H1 (cell line): ENCODE results near the gene FAT2. TPM values are rescaled to one million over a fixed set of nuclear protein-coding genes. Genes with fewer than 3 reads are reported as not detected.

ENCODE experiments used
- CBX5 ChIP-seq: fragments of 300-800, 300-1000 bp; sonication (generic); IDR thresholded peaks from 2 replicates; pipeline ENCODE4 v1.7.1; 2016; ENCODE audit warnings: antibody characterized with exemption, low read length, low read depth
- EGR1 ChIP-seq: IDR thresholded peaks from 2 replicates; pipeline ENCODE4 v1.6.1; 2011; ENCODE audit warnings: low read depth, low read length, borderline replicate concordance
- POLR2A ChIP-seq, 2 experiments: IDR thresholded peaks; 1 replicate in 1 of 2; 2 replicates in 1 of 2; pipeline ENCODE4 v1.6.1; 2011; ENCODE audit warnings: low read depth in 2 of 2, low read length in 2 of 2, mild to moderate bottlenecking in 2 of 2; ENCODE audit errors: control extremely low read depth in 1 of 2
- RNF2 ChIP-seq: fragments of 200-900, 300-1000 bp; sonication (generic); IDR thresholded peaks from 2 replicates; pipeline ENCODE4 v1.7.1; 2016; ENCODE audit warnings: borderline replicate concordance, low read depth, mild to moderate bottlenecking, antibody characterized with exemption, low read length; ENCODE audit not compliant: poor library complexity, severe bottlenecking; ENCODE audit errors: missing control alignments
- SIN3A ChIP-seq, 2 experiments: IDR thresholded peaks in 1 of 2; conservative IDR thresholded peaks in 1 of 2; 2 replicates each; pipeline ENCODE4 v1.6.1; 2011 to 2012; ENCODE audit warnings: low read length in 2 of 2, improper control_type of control experiment in 1 of 2, low read depth in 1 of 2, mild to moderate bottlenecking in 1 of 2
- SIX5 ChIP-seq: IDR thresholded peaks from 2 replicates; pipeline ENCODE4 v1.6.1; 2011; ENCODE audit warnings: mild to moderate bottlenecking, low read depth, low read length
- polyA plus RNA-seq, 7 experiments: library from polyadenylated mRNA; depleted of rRNA in 3 of 7; stranded (reverse) in 5 of 7; unstranded in 2 of 7; fragments of >200 nt in 5 of 7; fragments of 200-250 nt in 2 of 7; gene quantifications; 1 replicate in 5 of 7; 2 replicates in 1 of 7; 4 replicates in 1 of 7; pipeline versions ENCODE4 v1.2.1 to v1.2.3, GENCODE V29; 2011 to 2013; ENCODE audit warnings: missing spikeins in 2 of 7, mixed read lengths in 2 of 7
- total RNA-seq: library from RNA; stranded (reverse); fragmentation: NEBNext Ultra II Directional; extraction: Animal tissue kit (Norgen Biotek cat#: 25700); gene quantifications from 2 replicates; pipeline ENCODE4 v1.2.1, GENCODE V29; 2021

The FAT2 gene
- total and polyA plus RNA-seq, 2 of the 8 experiments (the other 6 are each of a cell fraction or from before 2014, with no cell fraction given): 0.12 to 0.30 TPM

GRCh38 chr5:151584057-151584937 is 6.8 kb downstream of the FAT2 start (continued):
- TF ChIP-seq POLR2A (IDR thresholded peaks at IDR 0.05; ENCODE audit: control extremely low read depth in 1 of 2, low read depth in 2 of 2, low read length in 2 of 2) (no peak), RNF2 (no peak), SIN3A (conservative IDR thresholded peaks at IDR 0.05 in 1 of 2, IDR thresholded peaks at IDR 0.05 in 1 of 2; ENCODE audit: low read depth in 1 of 2, low read length in 2 of 2) (no peak), SIX5 (no peak), CBX5 (no peak), EGR1 (no peak)
